Measurements from ENCODE around the gene ANOS1.
A peak's percentile ranks its signal among the peaks of the same experiment; 100 is the strongest.

Gene ANOS1

DNA sequence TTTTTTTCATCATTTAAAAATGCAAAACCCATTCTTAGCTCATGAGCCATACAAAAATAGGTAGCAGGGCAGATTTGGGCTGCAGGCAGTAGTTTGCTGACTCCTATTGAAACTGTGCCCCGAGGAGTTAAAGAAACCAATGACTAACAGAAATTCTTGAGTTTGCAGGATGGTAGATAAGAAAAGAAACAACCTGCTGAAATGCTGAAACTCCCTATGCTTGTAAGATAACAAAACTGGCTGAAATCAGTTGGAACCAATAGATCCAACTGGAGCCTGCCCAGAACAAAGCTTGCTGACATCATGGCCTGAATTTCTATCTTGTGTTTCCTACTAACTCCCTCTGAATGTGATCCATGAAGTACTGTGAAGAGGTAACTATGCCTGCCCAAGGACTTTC, 68.6 kb downstream of the ANOS1 start:
- DNase-seq = no peak
- Mint-ChIP-seq H3K27ac (no peak overlapping the region), H3K4me1 (peaks cover 23% of the 10 kb centered on the region), H3K36me3 (ENCODE audit: low read depth) (peaks cover 4% of the 10 kb centered on the region), H3K9me3 (peaks cover 5% of the 10 kb centered on the region), H3K27me3 (ENCODE audit: low read depth, poor library complexity) (no peaks in the 10 kb centered on the region), H3K4me3 (no peak overlapping the region)
- TF ChIP-seq, protein P1, sequence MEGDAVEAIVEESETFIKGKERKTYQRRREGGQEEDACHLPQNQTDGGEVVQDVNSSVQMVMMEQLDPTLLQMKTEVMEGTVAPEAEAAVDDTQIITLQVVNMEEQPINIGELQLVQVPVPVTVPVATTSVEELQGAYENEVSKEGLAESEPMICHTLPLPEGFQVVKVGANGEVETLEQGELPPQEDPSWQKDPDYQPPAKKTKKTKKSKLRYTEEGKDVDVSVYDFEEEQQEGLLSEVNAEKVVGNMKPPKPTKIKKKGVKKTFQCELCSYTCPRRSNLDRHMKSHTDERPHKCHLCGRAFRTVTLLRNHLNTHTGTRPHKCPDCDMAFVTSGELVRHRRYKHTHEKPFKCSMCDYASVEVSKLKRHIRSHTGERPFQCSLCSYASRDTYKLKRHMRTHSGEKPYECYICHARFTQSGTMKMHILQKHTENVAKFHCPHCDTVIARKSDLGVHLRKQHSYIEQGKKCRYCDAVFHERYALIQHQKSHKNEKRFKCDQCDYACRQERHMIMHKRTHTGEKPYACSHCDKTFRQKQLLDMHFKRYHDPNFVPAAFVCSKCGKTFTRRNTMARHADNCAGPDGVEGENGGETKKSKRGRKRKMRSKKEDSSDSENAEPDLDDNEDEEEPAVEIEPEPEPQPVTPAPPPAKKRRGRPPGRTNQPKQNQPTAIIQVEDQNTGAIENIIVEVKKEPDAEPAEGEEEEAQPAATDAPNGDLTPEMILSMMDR (IDR thresholded peaks at IDR 0.05) = no peak

DNA sequence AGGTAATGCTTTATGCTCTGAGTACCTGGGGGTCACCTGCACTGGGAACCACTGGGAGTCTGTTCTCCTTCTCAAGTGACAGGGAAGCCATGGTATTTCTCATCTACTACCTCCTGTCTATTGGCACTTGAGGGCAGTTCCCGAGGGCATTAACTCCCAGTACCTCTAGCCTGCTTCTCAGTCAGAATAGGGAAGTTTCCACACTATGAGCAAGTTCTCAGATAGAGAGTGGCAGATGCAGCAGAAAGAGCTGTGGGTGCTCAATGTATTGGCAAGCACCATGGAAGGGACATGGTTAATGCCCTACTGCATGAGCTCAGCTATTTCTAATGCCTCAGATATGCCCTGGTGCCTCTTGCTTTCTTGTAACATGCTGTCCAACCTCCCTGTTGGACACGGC, 74.1 kb downstream of the ANOS1 start:
- Mint-ChIP-seq H3K27me3 (ENCODE audit: low read depth, poor library complexity) (peaks cover 2% of the 10 kb centered on the region), H3K4me3 (no peak overlapping the region), H3K9me3 (peaks cover 46% of the 10 kb centered on the region), H3K27ac (peak overlapping the region; percentile 57), H3K36me3 (ENCODE audit: low read depth) (peaks cover 41% of the 10 kb centered on the region), H3K4me1 (peaks cover 32% of the 10 kb centered on the region)
- no peak for DNase-seq
- TF ChIP-seq, protein P1 (IDR thresholded peaks at IDR 0.05) = no peak

DNA sequence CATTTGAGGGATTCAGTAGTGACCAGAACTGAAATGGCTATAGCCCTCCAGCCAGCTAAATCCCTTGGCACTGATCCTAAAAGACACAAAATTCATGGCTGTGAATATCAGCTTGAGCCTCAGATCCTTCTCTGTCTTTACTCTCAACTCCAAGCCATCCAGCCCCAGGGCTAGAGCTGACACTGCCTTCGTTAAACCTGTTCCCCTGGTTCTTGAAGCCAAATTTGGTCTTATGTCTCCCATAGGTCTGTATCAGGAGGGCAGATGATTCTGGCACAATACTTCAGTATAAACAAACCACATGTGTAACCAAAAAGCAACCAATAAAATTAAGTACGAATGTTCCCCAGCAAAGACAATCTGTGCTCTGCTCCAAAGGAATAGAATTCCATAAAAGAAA, 78.0 kb downstream of the ANOS1 start:
- H3K4me1 Mint-ChIP-seq = peaks cover 32% of the 10 kb centered on the region
- no peak overlapping the region for H3K4me3 Mint-ChIP-seq
- peaks cover 2% of the 10 kb centered on the region for H3K27me3 Mint-ChIP-seq (ENCODE audit: low read depth, poor library complexity)
- TF ChIP-seq, protein P1 (IDR thresholded peaks at IDR 0.05) = no peak
- H3K27ac Mint-ChIP-seq = no peak overlapping the region
- peaks cover 42% of the 10 kb centered on the region for H3K9me3 Mint-ChIP-seq
- peaks cover 41% of the 10 kb centered on the region for H3K36me3 Mint-ChIP-seq (ENCODE audit: low read depth)
- no peak for DNase-seq

DNA sequence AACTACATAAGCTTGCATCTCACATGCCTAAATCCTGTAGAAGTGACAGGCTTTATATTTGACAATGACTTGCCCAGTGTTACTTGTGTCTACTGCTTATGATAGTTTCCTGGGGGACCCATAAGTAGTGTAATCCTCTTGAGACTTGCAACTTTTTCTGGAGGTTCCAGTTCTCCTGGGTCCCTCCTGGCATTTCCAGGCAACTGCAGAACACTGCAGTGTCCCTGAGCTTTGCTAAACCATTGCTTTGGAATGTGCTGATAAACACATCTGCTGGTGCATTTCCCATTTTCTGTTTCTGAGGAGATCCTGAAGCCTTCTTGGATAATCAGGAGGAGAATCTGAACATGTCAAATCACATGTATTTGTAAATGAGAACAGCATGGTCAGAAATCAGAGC, 82.0 kb downstream of the ANOS1 start:
- Mint-ChIP-seq H3K27ac (no peak overlapping the region), H3K4me1 (peaks cover 21% of the 10 kb centered on the region), H3K27me3 (ENCODE audit: low read depth, poor library complexity) (no peaks in the 10 kb centered on the region), H3K4me3 (no peak overlapping the region), H3K36me3 (ENCODE audit: low read depth) (peaks cover 35% of the 10 kb centered on the region), H3K9me3 (peaks cover 22% of the 10 kb centered on the region)
- TF ChIP-seq, protein P1 (IDR thresholded peaks at IDR 0.05) = no peak
- DNase-seq = no peak

DNA sequence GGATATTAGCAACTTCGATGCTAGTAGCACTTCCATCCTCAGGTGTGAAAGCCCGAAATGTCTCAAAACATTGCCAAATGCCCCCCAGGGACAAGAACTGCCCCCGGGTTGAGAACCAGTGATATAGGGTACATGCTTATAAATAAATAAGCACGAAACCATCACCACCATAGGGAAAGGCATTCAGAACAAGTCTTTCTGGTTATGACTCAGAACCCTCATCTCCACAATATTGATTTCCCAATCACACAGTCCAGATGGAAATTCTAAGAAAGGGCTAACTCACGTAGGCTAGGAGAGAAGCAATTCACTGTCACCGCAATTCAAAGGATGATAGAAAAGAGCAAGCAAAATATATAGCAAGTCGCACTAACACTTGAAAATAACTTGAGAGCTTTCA, 84.8 kb downstream of the ANOS1 start:
- H3K36me3 Mint-ChIP-seq (ENCODE audit: low read depth) = peaks cover 27% of the 10 kb centered on the region
- peaks cover 21% of the 10 kb centered on the region for H3K4me1 Mint-ChIP-seq

DNA sequence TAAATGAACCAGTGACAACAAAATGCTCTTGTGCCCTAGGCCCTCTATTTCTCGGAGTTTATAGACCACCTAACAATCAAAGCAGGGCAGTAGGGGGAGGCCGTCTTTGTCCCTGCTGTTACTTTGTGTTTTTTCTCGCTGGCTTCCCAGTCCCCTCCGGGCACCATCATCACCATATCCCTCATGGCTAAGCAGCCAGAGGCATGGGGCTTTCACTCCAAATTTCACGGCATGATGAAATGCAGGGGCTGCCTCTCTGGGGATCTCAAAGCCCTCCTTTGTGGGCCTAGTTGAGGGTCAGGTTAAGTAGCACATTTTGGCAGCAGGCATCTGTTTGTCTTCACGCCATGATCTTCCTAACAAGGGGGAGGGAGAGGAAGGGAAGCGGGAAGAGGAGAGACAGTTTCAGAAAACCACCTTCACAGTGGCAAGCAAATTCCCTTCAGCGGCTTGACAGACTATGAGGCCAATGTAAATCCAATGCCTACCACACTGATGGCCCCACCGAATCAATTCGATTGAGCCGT, 91.9 kb downstream of the ANOS1 start:
- DNase-seq = peak; percentile 10
- Mint-ChIP-seq H3K36me3 (ENCODE audit: low read depth) (peaks cover 12% of the 10 kb centered on the region), H3K27ac (peak overlapping the region; percentile 96), H3K9me3 (no peaks in the 10 kb centered on the region), H3K4me3 (peak overlapping the region; percentile 73), H3K4me1 (peaks cover 25% of the 10 kb centered on the region), H3K27me3 (ENCODE audit: low read depth, poor library complexity) (no peaks in the 10 kb centered on the region)
- TF ChIP-seq, protein P1 (IDR thresholded peaks at IDR 0.05) = no peak

More for the DNA sequence above, 84.8 kb downstream of the ANOS1 start:
- H3K4me3 Mint-ChIP-seq = no peak overlapping the region
- H3K9me3 Mint-ChIP-seq = peaks cover 4% of the 10 kb centered on the region
- TF ChIP-seq, protein P1 (IDR thresholded peaks at IDR 0.05) = no peak
- no peaks in the 10 kb centered on the region for H3K27me3 Mint-ChIP-seq (ENCODE audit: low read depth, poor library complexity)
- DNase-seq = no peak
- H3K27ac Mint-ChIP-seq = no peak overlapping the region
